Cardiac fibroblast (primary cell): Measurements from ENCODE around the gene NFIB.

Source experiments
- DNase-seq, 2 donors: peaks; one replicate each; pipeline versions ENCODE4 v3.0.0 to v3.0.0-alpha.2; 2010; ENCODE audit warnings: low read depth in 2 of 2
- H3K4me3 ChIP-seq, 2 donors: replicated peaks in 1 of 2; 1 replicate in 1 of 2; 2 replicates in 1 of 2; pipeline ENCODE4 v1.5.1; 2011; ENCODE audit warnings: low read depth in 2 of 2, low read length in 2 of 2, mild to moderate bottlenecking in 2 of 2, moderate library complexity in 1 of 2
- TF ChIP-seq, protein P1 (sequence below): IDR thresholded peaks from one replicate; pipeline ENCODE4 v1.5.1; 2011; ENCODE audit warnings: low read depth, mild to moderate bottlenecking, low read length, inconsistent platforms

NFIB gene

DNA sequence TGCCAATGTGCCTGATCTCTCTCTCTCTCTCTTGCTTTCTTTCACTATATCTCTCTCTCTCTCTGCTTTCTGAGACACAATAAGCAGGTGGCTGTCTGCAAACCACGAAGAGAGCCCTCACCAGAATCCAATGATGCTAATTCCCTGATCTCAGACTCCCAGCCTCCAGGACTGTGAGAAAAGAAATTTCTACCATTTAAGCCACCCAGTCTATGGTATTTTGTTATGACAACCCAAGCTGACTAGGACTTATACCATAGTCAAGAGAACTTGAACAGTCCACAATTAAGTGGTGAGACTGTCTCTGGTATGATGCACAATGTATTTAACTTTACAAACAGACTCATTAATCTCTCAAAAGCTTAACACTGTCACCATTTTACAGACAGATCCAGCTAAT, 67.0 kb downstream of the NFIB start:
- H3K4me3 ChIP-seq = no peak overlapping the region
- DNase-seq = no peak
- TF ChIP-seq, protein P1, sequence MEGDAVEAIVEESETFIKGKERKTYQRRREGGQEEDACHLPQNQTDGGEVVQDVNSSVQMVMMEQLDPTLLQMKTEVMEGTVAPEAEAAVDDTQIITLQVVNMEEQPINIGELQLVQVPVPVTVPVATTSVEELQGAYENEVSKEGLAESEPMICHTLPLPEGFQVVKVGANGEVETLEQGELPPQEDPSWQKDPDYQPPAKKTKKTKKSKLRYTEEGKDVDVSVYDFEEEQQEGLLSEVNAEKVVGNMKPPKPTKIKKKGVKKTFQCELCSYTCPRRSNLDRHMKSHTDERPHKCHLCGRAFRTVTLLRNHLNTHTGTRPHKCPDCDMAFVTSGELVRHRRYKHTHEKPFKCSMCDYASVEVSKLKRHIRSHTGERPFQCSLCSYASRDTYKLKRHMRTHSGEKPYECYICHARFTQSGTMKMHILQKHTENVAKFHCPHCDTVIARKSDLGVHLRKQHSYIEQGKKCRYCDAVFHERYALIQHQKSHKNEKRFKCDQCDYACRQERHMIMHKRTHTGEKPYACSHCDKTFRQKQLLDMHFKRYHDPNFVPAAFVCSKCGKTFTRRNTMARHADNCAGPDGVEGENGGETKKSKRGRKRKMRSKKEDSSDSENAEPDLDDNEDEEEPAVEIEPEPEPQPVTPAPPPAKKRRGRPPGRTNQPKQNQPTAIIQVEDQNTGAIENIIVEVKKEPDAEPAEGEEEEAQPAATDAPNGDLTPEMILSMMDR = no peak

GRCh38 chr9:14245901-14246525, 67.9 kb downstream of the NFIB start:
- TF ChIP-seq, protein P1 = no peak
- peak; percentile 61 to 81 for DNase-seq
- no peak overlapping the region for H3K4me3 ChIP-seq

DNA sequence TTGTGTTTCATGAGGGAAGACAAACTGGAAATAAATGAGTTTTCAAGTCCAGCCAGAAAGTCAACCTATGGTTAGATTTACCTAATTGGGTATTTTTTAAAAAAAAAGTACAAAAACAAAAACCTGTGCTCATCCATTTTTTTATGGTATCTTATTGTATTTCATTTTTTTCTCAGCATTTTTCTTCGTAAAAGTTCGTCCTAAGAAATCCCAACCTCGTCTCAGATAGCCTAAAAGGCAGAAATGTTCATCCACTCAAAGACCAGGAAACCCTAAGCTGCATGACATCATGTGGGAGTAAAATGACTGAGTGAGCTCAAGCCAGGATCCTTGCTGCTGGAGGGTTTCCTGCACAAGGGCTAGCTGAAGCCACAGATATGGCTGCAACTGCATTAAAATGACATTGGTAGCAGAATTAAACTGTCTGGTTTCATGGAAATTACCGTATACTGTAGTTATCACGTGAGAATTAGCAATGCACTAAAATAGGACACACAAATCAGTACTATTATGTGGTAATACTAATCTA, 70.4 kb downstream of the NFIB start:
- TF ChIP-seq, protein P1 = no peak

DNA sequence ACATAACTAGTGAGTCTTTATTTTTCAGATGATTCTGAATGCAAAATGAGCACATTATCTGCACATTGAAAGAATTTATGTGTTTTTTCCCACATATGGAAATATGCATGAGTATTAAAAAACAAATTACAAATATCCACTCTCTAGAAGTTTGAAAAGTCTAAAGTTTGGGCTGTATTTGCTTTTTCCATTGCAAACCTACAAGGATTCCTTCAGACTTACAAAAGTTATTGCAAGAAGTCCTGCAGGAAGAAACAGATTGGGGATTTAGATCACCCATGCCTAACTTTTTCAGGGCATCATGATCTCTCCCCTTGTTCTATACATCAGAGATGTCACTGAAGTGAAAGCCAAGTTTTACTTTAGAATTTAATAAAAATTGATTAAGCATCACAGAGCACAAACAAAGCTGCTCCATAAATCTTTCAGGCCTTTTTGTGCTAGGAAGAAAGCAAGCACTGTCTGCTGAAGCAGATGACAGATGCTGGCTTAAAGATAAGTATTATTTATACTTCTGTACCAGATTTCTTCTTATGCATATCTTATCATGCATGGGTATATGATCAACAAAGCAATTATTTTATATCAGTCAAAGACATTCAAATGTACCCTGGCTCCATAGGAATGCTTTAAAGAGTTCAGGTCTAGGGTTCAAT, 71.7 kb downstream of the NFIB start:
- TF ChIP-seq, protein P1 = no peak
- DNase-seq = no peak
- H3K4me3 ChIP-seq = no peak overlapping the region

More for the DNA sequence above, 70.4 kb downstream of the NFIB start:
- H3K4me3 ChIP-seq = no peak overlapping the region
- peak; percentile 48 to 56 for DNase-seq

DNA sequence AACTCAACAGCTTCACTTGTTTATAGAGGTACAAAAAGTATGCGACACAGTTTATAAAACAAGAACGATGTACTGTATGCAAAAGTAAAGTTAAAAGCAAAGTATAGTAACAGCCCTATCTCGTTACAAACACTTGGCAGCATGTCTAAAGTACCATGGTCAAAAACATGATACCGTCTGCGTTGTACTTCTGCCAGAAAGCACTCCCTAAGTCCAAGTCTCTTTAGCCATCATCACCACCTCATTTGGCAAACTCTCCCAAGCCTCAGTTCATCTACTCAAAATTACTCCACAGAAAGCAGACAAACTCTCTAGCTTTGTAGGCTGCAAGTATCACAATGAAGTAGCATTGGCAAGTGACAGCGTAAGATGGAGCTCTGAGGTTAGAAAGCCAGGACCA, 73.4 kb downstream of the NFIB start:
- TF ChIP-seq, protein P1 = no peak
- DNase-seq = peak in 1 of 2 donors; percentile 79
- no peak overlapping the region for H3K4me3 ChIP-seq

DNA sequence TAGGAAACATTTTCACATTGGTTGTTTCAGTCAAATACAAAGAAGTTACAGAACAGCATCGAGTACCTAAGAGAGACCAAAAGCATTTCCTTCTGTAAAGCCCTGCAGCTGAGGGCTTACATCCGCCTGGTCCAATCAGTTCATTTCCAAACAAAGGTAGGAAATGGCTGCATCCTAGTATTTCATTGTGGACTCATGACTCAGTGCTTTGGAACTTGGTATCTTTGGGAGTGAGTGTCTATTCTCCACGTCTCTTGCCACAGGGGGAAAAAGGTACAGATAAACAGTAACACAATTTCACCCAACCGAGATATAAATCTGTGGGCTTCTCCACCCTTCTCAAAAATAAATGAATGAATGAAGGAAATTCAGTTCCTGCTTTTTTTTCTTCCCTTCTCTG, 75.4 kb downstream of the NFIB start:
- no peak overlapping the region for H3K4me3 ChIP-seq
- peak; percentile 76 to 84 for DNase-seq

More for the DNA sequence above, 75.4 kb downstream of the NFIB start:
- TF ChIP-seq, protein P1 = no peak
